Stimulated activated CD4-positive, alpha-beta T cell treated with anti-CD3 and anti-CD28 coated beads, Interleukin-15, amount 100 ng/mL, for 24 hours (primary cell): ENCODE measurements around the gene PLPP1.

ENCODE experiments used
- DNase-seq: peaks from one replicate; pipeline ENCODE4 v3.0.0-alpha.2; 2020

Gene PLPP1

GRCh38 chr5:55498457-55498856 lies 36.3 kb downstream of the PLPP1 start:
- DNase-seq = no peak

DNA sequence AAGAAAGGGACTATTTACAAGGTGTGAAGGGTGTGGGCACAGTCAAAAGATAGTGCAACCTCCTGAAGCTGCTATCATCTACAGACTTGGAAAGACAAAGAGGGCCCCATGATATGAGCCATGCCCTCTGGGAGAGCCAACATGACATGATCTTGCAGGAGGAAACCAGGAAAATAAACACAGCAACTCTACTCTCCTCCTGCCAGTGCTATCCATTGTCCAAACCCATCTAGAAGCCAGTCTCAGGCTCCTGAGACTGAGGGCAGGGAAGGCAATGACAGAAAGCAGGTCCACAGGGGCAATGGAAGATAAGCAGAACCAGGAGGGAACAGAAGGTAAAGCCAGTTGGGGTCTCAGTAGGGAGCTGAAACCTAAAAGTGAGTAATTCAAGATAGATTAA lies 37.1 kb downstream of the PLPP1 start:
- no peak for DNase-seq

- no peak for DNase-seq
These were observed 39.5 kb downstream of the PLPP1 start for GRCh38 chr5:55495216-55495615.

DNA sequence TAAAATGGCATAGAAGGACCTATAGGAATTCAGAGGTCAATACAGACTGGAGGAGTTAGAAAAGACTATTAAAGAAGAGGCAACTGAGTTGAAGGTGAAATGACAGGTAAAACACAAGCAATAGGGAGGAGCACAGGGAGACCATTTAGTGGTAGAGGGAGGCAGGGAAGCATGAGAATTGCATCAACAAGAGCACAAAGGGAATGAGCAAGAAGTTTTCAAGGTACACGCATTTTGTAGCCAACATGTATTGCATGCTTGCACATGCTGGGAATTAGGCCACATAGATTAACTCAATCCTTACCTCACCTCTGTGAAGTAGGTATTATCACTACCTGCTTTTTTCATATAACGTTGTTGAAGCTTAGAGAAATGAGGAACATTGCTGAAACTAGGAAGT lies 42.3 kb downstream of the PLPP1 start:
- no peak for DNase-seq

GRCh38 chr5:55485073-55485472 lies 49.7 kb downstream of the PLPP1 start:
- no peak for DNase-seq

DNA sequence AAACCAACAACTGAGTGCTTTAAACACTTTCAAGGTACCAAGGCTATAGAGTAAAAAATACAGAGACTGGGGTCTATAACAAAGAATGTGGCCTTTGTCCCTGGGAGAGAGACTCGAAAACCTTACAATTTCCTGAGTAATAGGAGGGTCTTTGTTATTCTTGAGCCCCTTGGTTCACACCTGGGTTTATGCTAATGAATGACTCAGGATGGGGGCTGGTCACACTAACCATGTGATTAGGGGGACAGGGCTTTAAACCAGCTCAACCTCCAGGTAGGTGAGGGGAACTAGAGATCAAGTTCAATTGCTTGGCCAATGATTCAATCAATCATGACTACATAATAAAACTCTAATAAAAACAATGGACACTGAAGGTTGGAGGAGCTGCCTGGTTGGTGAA lies 50.2 kb downstream of the PLPP1 start:
- no peak for DNase-seq

DNA sequence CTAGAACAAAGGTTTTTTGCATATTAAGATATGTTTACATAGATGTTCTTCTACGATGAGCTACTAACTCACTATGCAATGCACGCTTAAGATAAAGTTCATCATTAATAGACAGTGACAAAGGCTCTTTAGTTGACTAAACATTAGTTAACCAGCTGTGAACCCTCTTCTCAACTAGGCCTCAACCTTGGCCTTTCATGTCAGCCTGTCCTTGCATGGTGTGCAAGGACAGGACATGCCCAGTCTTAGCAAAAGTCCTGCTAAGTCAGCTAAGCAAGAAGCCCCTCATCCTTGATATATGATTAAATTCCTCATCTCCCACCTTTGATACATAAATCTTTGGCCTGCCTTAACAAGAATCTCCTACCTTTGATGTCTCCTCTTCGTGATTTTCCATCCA lies 50.9 kb downstream of the PLPP1 start:
- DNase-seq = no peak

GRCh38 chr5:55481293-55481855 lies 53.4 kb downstream of the PLPP1 start:
- no peak for DNase-seq

- no peak for DNase-seq
These were observed 54.0 kb downstream of the PLPP1 start for GRCh38 chr5:55480781-55481180.

GRCh38 chr5:55472642-55473041 lies 62.1 kb downstream of the PLPP1 start:
- no peak for DNase-seq

GRCh38 chr5:55471468-55471867 lies 63.3 kb downstream of the PLPP1 start:
- DNase-seq = no peak

GRCh38 chr5:55470282-55470681 lies 64.5 kb downstream of the PLPP1 start:
- DNase-seq = no peak

- DNase-seq = no peak
These were observed 64.9 kb downstream of the PLPP1 start for GRCh38 chr5:55469839-55470238.

- DNase-seq = no peak
These were observed 66.8 kb downstream of the PLPP1 start for GRCh38 chr5:55467862-55468551.

DNA sequence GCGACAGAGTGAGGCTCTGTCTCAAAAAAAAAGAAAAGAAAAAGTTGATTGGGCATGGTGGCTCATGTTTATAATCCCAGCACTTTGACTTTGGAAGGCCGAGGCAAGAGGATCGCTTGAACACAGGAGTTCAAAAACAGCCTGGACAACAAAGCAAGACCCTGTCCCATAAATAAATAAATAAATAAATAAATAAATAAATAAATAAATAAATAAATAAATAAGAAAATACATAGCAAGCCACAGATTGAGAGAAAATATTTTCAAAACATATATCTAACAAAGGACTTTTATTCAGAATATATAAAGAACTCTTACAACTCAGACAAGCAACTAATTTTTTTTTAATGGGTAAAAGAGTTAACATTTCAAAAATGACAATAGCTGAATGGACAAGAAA lies 71.2 kb downstream of the PLPP1 start:
- DNase-seq = no peak

- no peak for DNase-seq
These were observed 75.2 kb downstream of the PLPP1 start for GRCh38 chr5:55459572-55459971.

- no peak for DNase-seq
These were observed 78.4 kb downstream of the PLPP1 start for GRCh38 chr5:55456216-55456895.

DNA sequence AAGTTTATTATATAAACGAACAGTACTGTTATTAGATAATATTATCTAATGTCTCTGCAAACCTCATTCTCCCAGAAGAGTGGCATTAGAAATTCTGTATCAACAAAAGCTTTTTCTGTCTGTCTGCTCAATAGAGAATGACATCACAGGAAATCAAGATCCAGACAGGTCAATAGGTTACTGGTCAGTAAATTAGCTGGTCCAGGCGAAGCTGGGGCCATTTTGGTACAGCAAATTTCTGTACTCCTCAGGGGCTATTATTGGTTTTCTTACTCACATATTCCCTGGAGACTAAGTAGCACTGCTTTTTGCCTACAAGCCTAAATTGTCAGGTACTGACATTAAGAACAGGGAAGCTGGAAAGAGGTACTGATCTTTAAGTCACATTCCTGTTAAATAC lies 80.5 kb downstream of the PLPP1 start:
- no peak for DNase-seq

- no peak for DNase-seq
These were observed 81.6 kb downstream of the PLPP1 start for GRCh38 chr5:55453211-55453610.

DNA sequence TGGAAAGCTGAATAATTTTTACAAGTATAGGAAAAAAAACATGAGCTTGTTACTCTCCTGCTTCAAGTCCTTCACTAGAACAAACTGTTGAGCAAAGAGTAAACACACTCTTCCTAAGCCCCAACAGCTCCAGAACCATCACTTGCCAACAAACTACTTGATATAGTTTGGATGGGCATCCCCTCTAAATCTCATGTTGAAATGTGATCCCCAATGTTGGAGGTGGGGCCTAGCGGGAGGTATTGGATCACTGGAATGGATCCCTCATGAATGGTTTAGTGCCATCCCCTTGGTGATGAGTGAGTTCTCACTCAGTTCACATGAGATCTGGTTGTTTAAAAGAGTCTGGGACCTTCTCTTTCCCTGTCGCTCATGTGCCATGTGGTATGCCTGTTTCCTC lies 82.8 kb downstream of the PLPP1 start:
- DNase-seq = no peak

GRCh38 chr5:55450050-55450765 lies 84.6 kb downstream of the PLPP1 start:
- DNase-seq = no peak

GRCh38 chr5:55446640-55447351 lies 88.0 kb downstream of the PLPP1 start:
- no peak for DNase-seq

DNA sequence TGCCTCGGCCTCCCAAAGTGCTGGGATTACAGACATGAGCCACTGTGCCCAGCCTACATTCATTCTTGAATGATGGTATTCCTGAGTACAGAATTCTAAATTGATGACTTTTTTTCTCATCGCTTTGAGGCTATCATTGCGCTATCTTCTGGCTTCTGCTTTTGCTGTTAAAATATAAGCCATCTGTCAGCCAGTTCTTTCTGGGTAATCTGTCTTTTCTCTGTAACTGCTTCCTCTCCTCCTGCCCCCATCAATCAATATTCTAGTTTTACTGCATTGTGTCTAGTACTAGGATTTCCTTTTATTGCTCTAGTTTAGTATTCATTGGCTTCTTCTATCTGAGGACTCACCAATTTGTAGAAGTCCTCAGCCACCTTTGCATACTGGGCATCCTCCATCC lies 89.0 kb downstream of the PLPP1 start:
- DNase-seq = no peak
